ENCODE data around the gene MROH8.

MROH8 gene

DNA sequence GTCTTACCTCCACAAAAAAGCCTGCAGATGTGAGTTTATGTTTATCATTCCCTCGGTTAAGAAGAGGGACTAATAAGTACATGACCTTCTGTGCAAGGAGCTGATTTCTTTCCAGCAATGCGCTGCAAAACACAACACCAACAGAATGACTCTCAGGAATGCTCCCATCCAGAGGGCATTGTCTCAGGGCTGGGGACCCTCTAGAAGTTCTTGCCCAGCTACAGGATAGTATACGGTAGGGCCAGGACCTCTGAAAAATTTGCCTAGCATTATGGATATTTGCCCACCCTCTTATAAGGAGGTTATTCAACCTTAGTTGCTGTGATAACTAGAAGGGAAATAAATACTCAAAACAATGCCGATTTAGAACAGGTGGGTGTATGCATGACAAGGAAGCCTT is 58.9 kb downstream of the MROH8 start:
- DNase-seq (ENCODE audit: extremely low read depth, insufficient read length): no peak
- no peaks in the 10 kb centered on the region for H3K27me3 ChIP-seq (replicated peaks; ENCODE audit: control insufficient read depth, insufficient read depth, low read length)
- H3K4me3 ChIP-seq (replicated peaks; ENCODE audit: low read depth, low read length): no peak overlapping the region
- no peak for TF ChIP-seq CTCF (IDR thresholded peaks at IDR 0.05; ENCODE audit: insufficient read depth, low read length, poor library complexity, severe bottlenecking)
- no peaks in the 10 kb centered on the region for H3K36me3 ChIP-seq (ENCODE audit: control insufficient read depth, insufficient read depth, low read length)

GRCh38 chr20:37119356-37120036 is 59.9 kb downstream of the MROH8 start:
- Histone ChIP-seq H3K27me3 (replicated peaks; ENCODE audit: control insufficient read depth, insufficient read depth, low read length) (no peaks in the 10 kb centered on the region), H3K36me3 (ENCODE audit: control insufficient read depth, insufficient read depth, low read length) (no peaks in the 10 kb centered on the region), H3K4me3 (replicated peaks; ENCODE audit: low read depth, low read length) (no peak overlapping the region)
- DNase-seq (ENCODE audit: extremely low read depth, insufficient read length): no peak
- no peak for TF ChIP-seq CTCF (IDR thresholded peaks at IDR 0.05; ENCODE audit: insufficient read depth, low read length, poor library complexity, severe bottlenecking)

- H3K36me3 ChIP-seq (ENCODE audit: control insufficient read depth, insufficient read depth, low read length): no peaks in the 10 kb centered on the region
- TF ChIP-seq CTCF (IDR thresholded peaks at IDR 0.05; ENCODE audit: insufficient read depth, low read length, poor library complexity, severe bottlenecking): no peak
- H3K27me3 ChIP-seq (replicated peaks; ENCODE audit: control insufficient read depth, insufficient read depth, low read length): no peaks in the 10 kb centered on the region
- DNase-seq (ENCODE audit: extremely low read depth, insufficient read length): no peak
- H3K4me3 ChIP-seq (replicated peaks; ENCODE audit: low read depth, low read length): no peak overlapping the region
Observed at GRCh38 chr20:37114012-37114411, 65.3 kb downstream of the MROH8 start.

GRCh38 chr20:37111926-37112455 is 67.4 kb downstream of the MROH8 start:
- Histone ChIP-seq H3K36me3 (ENCODE audit: control insufficient read depth, insufficient read depth, low read length) (no peaks in the 10 kb centered on the region), H3K27me3 (replicated peaks; ENCODE audit: control insufficient read depth, insufficient read depth, low read length) (no peaks in the 10 kb centered on the region), H3K4me3 (replicated peaks; ENCODE audit: low read depth, low read length) (no peak overlapping the region)
- DNase-seq (ENCODE audit: extremely low read depth, insufficient read length): no peak
- TF ChIP-seq CTCF (IDR thresholded peaks at IDR 0.05; ENCODE audit: insufficient read depth, low read length, poor library complexity, severe bottlenecking): no peak

GRCh38 chr20:37108676-37109075 is 70.7 kb downstream of the MROH8 start:
- Histone ChIP-seq H3K36me3 (ENCODE audit: control insufficient read depth, insufficient read depth, low read length) (no peaks in the 10 kb centered on the region), H3K4me3 (replicated peaks; ENCODE audit: low read depth, low read length) (no peak overlapping the region), H3K27me3 (replicated peaks; ENCODE audit: control insufficient read depth, insufficient read depth, low read length) (no peaks in the 10 kb centered on the region)
- TF ChIP-seq CTCF (IDR thresholded peaks at IDR 0.05; ENCODE audit: insufficient read depth, low read length, poor library complexity, severe bottlenecking): no peak
- no peak for DNase-seq (ENCODE audit: extremely low read depth, insufficient read length)
